ENCODE data around the gene SPON2. TPM values are rescaled to one million over a fixed set of nuclear protein-coding genes. Genes with fewer than 3 reads are reported as not detected.

SPON2 gene
- total RNA-seq, 1 donor from 2014 or later = 18.1 TPM

GRCh38 chr4:1182313-1182712, 9.9 kb upstream of the SPON2 start:
- no peak overlapping the region for H3K4me3 ChIP-seq (ENCODE audit: low read depth, low read length)
- DNase-seq (ENCODE audit: low read depth) = no peak
- TF ChIP-seq CTCF (conservative IDR thresholded peaks at IDR 0.05; ENCODE audit: low read depth, low read length) = no peak

- TF ChIP-seq CTCF (conservative IDR thresholded peaks at IDR 0.05; ENCODE audit: low read depth, low read length) = no peak
- no peak overlapping the region for H3K4me3 ChIP-seq (ENCODE audit: low read depth, low read length)
- DNase-seq (ENCODE audit: low read depth) = no peak
Observed at GRCh38 chr4:1180663-1181062, 8.3 kb upstream of the SPON2 start.

- H3K4me3 ChIP-seq (ENCODE audit: low read depth, low read length) = no peak overlapping the region
- TF ChIP-seq CTCF (conservative IDR thresholded peaks at IDR 0.05; ENCODE audit: low read depth, low read length) = no peak
- DNase-seq (ENCODE audit: low read depth) = no peak
Observed at GRCh38 chr4:1179976-1180375, 7.6 kb upstream of the SPON2 start.

GRCh38 chr4:1179089-1179441, 6.7 kb upstream of the SPON2 start:
- H3K4me3 ChIP-seq (ENCODE audit: low read depth, low read length) = no peak overlapping the region
- no peak for DNase-seq (ENCODE audit: low read depth)
- no peak for TF ChIP-seq CTCF (conservative IDR thresholded peaks at IDR 0.05; ENCODE audit: low read depth, low read length)

- no peak overlapping the region for H3K4me3 ChIP-seq (ENCODE audit: low read depth, low read length)
- no peak for DNase-seq (ENCODE audit: low read depth)
- no peak for TF ChIP-seq CTCF (conservative IDR thresholded peaks at IDR 0.05; ENCODE audit: low read depth, low read length)
Observed at GRCh38 chr4:1178300-1179088, 6.1 kb upstream of the SPON2 start.

GRCh38 chr4:1177274-1178141, 5.1 kb upstream of the SPON2 start:
- no peak for DNase-seq (ENCODE audit: low read depth)
- no peak for TF ChIP-seq CTCF (conservative IDR thresholded peaks at IDR 0.05; ENCODE audit: low read depth, low read length)
- H3K4me3 ChIP-seq (ENCODE audit: low read depth, low read length) = no peak overlapping the region
